ENCODE results near the gene HDAC4.

Gene HDAC4

DNA sequence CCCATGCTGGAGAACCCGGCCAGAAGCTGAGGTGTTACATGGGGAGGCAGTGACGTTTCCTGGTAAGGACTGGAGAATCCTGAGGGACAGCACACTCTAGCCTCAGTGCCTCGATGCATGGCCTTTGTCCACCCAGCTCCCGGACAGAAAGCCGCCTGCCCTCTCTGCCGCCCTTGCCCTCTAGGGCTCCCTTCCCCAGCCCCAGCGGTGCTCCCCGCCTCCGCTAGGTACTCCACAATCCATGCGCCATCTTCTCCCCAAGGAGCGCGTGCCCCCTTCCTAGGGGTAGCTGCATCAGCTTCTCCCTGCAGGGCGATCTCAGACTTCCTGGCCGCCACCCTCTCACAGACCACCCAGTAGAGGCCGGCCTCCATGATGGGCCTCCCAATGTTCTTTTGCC lies 301.3 kb downstream of the HDAC4 start:
- no peak overlapping the region for H3K4me2 ChIP-seq
- no peak for TF ChIP-seq Cebpa-rat (IDR thresholded peaks at IDR 0.05)
- no peak overlapping the region for H3K4me3 ChIP-seq
- H3K27ac ChIP-seq = no peak overlapping the region
- no peaks in the 10 kb centered on the region for H3K27me3 ChIP-seq
- no peak overlapping the region for H3K9ac ChIP-seq
- no peaks in the 10 kb centered on the region for H3K9me3 ChIP-seq (replicated peaks in 1 of 11)
- peaks cover 0 to 86% (median 0%) of the 10 kb centered on the region in 11 experiments; a peak in 10 of 22 replicates for H4K20me1 ChIP-seq
- H3K36me3 ChIP-seq = peaks cover 40 to 94% (median 87%) of the 10 kb centered on the region in 11 experiments
- H3K4me1 ChIP-seq = no peaks in the 10 kb centered on the region

DNA sequence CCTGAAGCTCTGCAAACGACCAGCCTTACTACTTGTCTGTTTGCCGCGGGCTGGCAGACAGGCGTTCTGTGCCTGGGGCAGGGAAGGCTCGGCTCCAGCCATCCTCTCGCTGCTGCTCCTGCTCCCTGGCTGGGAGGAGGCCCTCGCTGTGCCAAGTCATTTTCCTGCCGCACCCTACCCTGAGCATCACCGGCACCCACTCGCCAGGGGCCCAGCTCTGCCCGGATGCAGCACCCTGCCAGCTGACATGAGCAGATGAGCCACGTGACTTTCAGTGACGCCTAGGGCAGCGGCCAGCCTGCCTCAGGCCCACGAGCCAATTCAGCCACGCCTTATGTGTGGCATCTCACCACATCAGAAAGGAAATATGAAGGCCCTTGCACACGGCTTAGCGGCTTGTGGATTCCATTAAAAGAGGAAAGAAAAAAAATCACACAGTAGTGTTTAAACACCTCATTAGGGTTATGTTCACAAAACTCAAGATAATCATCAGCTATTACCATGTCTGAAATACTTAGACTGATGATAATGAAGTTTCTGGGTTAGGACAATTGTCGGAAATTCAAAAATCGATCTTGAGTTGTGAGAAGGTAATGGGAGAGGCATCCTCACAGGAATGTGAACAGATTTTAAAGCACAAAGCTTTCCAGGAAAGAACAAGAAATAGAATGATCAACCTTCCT lies 302.4 kb downstream of the HDAC4 start:
- no peak for TF ChIP-seq Cebpa-rat (IDR thresholded peaks at IDR 0.05)
- Histone ChIP-seq H4K20me1 (peaks cover 0 to 86% (median 1%) of the 10 kb centered on the region in 11 experiments; a peak in 11 of 22 replicates), H3K4me3 (no peak overlapping the region), H3K27me3 (no peaks in the 10 kb centered on the region), H3K36me3 (peaks cover 33 to 94% (median 83%) of the 10 kb centered on the region in 11 experiments), H3K4me2 (no peak overlapping the region), H3K27ac (no peak overlapping the region), H3K9me3 (replicated peaks in 1 of 11) (no peaks in the 10 kb centered on the region), H3K4me1 (peaks cover 0 to 2% (median 1%) of the 10 kb centered on the region in 10 experiments; a peak in 11 of 20 replicates), H3K9ac (no peak overlapping the region)

- no peak for TF ChIP-seq Cebpa-rat (IDR thresholded peaks at IDR 0.05)
- H3K4me3 ChIP-seq = no peak overlapping the region
- no peak overlapping the region for H3K27ac ChIP-seq
- H3K27me3 ChIP-seq = no peaks in the 10 kb centered on the region
- peaks cover 0 to 91% (median 6%) of the 10 kb centered on the region in 11 experiments; a peak in 11 of 22 replicates for H4K20me1 ChIP-seq
- H3K4me1 ChIP-seq = peaks cover 0 to 13% (median 12%) of the 10 kb centered on the region in 10 experiments; a peak in 17 of 20 replicates
- H3K9me3 ChIP-seq (replicated peaks in 1 of 11) = no peaks in the 10 kb centered on the region
- no peak overlapping the region for H3K9ac ChIP-seq
- no peak overlapping the region for H3K4me2 ChIP-seq
- H3K36me3 ChIP-seq = peaks cover 24 to 92% (median 73%) of the 10 kb centered on the region in 11 experiments
Observed at GRCh38 chr2:239097428-239097696, 303.5 kb downstream of the HDAC4 start.

DNA sequence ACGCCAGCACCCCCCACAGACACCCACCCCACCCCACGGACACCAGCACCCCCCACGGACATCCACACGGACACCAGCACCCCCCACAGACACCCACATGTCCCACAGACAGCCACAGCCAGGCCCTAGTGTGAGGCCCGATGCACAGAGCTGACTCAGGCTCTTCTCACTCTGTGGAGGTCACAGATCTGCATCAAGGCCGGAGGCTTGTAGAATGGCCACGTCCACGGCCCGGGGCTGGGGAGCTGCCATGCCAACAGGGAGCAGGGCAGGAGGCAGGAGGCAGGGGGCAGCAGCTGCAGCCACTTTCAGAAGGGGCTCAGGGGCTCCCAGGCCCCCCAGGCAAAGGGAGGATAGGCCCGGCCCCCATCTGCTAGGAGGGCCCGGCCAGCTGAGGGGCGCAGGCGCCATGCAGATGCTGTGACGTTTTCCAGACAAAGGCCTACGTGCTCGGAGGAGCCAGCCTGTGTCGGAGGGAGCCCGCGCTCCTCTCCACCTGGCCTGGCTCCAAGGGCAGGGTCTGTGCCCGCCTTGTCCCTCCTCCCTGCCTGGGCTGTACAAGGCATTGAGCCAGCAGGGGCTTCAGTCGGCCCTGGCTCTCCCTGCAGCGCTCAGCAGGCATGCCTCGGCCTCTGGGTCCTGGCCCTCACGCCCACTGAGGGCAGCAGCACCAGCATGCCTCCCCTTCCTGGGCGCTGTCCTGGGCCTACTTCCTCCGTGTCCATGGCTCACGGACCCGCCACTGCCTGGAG lies 304.0 kb downstream of the HDAC4 start:
- H3K4me3 ChIP-seq = no peak overlapping the region
- no peak for TF ChIP-seq Cebpa-rat (IDR thresholded peaks at IDR 0.05)
- no peaks in the 10 kb centered on the region for H3K27me3 ChIP-seq
- H3K27ac ChIP-seq = no peak overlapping the region
- H3K4me1 ChIP-seq = peaks cover 0 to 18% (median 17%) of the 10 kb centered on the region in 10 experiments; a peak in 17 of 20 replicates
- no peak overlapping the region for H3K4me2 ChIP-seq
- H4K20me1 ChIP-seq = peaks cover 0 to 89% (median 7%) of the 10 kb centered on the region in 11 experiments; a peak in 12 of 22 replicates
- H3K9me3 ChIP-seq (replicated peaks in 1 of 11) = no peaks in the 10 kb centered on the region
- peaks cover 19 to 88% (median 68%) of the 10 kb centered on the region in 11 experiments for H3K36me3 ChIP-seq
- no peak overlapping the region for H3K9ac ChIP-seq

- Histone ChIP-seq H3K4me3 (no peak overlapping the region), H4K20me1 (peaks cover 0 to 85% (median 7%) of the 10 kb centered on the region in 11 experiments; a peak in 12 of 22 replicates), H3K9ac (no peak overlapping the region), H3K9me3 (replicated peaks in 1 of 11) (no peaks in the 10 kb centered on the region), H3K4me2 (no peak overlapping the region), H3K27ac (no peak overlapping the region), H3K27me3 (no peaks in the 10 kb centered on the region), H3K36me3 (peaks cover 8 to 85% (median 62%) of the 10 kb centered on the region in 11 experiments), H3K4me1 (peaks cover 0 to 27% (median 18%) of the 10 kb centered on the region in 10 experiments; a peak in 17 of 20 replicates)
- TF ChIP-seq Cebpa-rat (IDR thresholded peaks at IDR 0.05) = no peak
Observed at GRCh38 chr2:239095460-239096081, 305.2 kb downstream of the HDAC4 start.

GRCh38 chr2:239094867-239095266 lies 306.0 kb downstream of the HDAC4 start:
- no peak for TF ChIP-seq Cebpa-rat (IDR thresholded peaks at IDR 0.05)
- Histone ChIP-seq H3K27me3 (no peaks in the 10 kb centered on the region), H3K4me1 (peaks cover 0 to 27% (median 18%) of the 10 kb centered on the region in 10 experiments; a peak in 17 of 20 replicates), H3K4me2 (no peak overlapping the region), H4K20me1 (peaks cover 0 to 82% (median 7%) of the 10 kb centered on the region in 11 experiments; a peak in 12 of 22 replicates), H3K9ac (0 out of 22 replicates have a peak overlapping the region, but pooled peaks of 1 of the 11 experiments have one; percentile 3), H3K27ac (no peak overlapping the region), H3K36me3 (peaks cover 8 to 85% (median 58%) of the 10 kb centered on the region in 11 experiments), H3K4me3 (no peak overlapping the region), H3K9me3 (replicated peaks in 1 of 11) (no peaks in the 10 kb centered on the region)

DNA sequence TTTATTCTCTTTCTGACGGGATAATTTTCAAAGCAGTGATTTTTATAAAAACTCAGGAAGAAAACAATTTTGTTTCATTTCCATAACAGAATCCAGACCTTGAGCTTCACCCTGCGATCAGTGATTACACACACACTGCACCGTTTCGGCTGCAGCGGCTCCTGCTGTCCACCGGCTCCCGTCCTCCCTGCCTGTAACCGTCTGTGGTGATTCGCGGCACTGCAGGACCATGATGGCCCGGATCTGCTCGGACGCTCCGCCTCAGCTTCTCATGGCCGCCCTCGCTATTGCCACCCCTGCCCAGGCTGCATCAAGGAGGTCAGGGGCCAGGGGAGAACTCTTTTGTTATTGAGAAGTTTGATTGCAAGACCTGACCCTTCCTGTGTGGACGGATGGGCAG lies 306.9 kb downstream of the HDAC4 start:
- Histone ChIP-seq H3K4me2 (no peak overlapping the region), H3K9ac (no peak overlapping the region), H3K4me1 (peaks cover 0 to 27% (median 18%) of the 10 kb centered on the region in 10 experiments; a peak in 17 of 20 replicates), H3K36me3 (peaks cover 8 to 83% (median 51%) of the 10 kb centered on the region in 11 experiments), H4K20me1 (peaks cover 0 to 72% (median 7%) of the 10 kb centered on the region in 11 experiments; a peak in 12 of 22 replicates), H3K27ac (no peak overlapping the region), H3K9me3 (replicated peaks in 1 of 11) (no peaks in the 10 kb centered on the region), H3K27me3 (no peaks in the 10 kb centered on the region), H3K4me3 (no peak overlapping the region)
- TF ChIP-seq Cebpa-rat (IDR thresholded peaks at IDR 0.05) = no peak

DNA sequence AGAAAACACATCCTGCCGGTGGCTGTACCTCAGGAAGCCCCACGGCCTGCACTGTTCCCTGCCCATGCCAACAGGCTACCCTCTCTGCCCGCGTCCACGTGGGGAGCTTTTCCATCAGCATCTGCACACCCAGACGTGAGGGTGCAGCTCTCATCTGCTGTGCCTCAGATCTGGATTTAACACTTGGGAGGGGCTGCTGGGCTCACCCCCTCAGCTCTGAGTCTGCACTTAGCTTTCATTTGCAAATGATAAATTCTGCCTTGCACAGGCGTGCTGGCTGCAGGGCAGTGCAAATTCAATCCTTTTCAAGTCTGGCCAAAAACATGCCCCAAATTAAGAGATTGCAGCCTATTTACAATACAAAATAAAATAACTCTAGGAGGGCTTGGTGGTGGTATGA lies 307.3 kb downstream of the HDAC4 start:
- Histone ChIP-seq H3K36me3 (peaks cover 8 to 83% (median 49%) of the 10 kb centered on the region in 11 experiments; a peak in 20 of 22 replicates), H3K4me2 (peak overlapping the region in 8 of 11 experiments; percentile 42 to 82 (median 68); a peak in 9 of 22 replicates), H3K9ac (0 out of 22 replicates have a peak overlapping the region, but pooled peaks of 1 of the 11 experiments have one; percentile 7), H3K4me3 (no peak overlapping the region), H3K27me3 (no peaks in the 10 kb centered on the region), H3K9me3 (replicated peaks in 1 of 11) (no peaks in the 10 kb centered on the region), H3K4me1 (peaks cover 0 to 27% (median 18%) of the 10 kb centered on the region in 10 experiments; a peak in 17 of 20 replicates), H4K20me1 (peaks cover 0 to 69% (median 7%) of the 10 kb centered on the region in 11 experiments; a peak in 12 of 22 replicates), H3K27ac (no peak overlapping the region)
- TF ChIP-seq Cebpa-rat (IDR thresholded peaks at IDR 0.05) = no peak

Measured in BLaER1 treated with 17β-estradiol and CSF1 and Interleukin-3, amounts not matched to agents 10 nM and 100 nM (cell line).